Stimulated activated CD8-positive, alpha-beta memory T cell treated with anti-CD3 and anti-CD28 coated beads, Interleukin-12 subunit alpha, Interleukin-12 subunit beta, amount 100 ng/mL, for 4 hours (primary cell): ENCODE data around the gene CTNNA2.

Source experiments
- DNase-seq: peaks from one replicate; pipeline ENCODE4 v3.0.0-alpha.2; 2020; ENCODE audit warnings: low read depth

Gene CTNNA2

GRCh38 chr2:79789811-79790210 is 277.0 kb downstream of the CTNNA2 start:
- no peak for DNase-seq

- DNase-seq = no peak
Observed at GRCh38 chr2:79792090-79792489, 279.2 kb downstream of the CTNNA2 start.

GRCh38 chr2:79793006-79793405 is 280.2 kb downstream of the CTNNA2 start:
- DNase-seq = no peak

GRCh38 chr2:79796641-79797040 is 283.8 kb downstream of the CTNNA2 start:
- DNase-seq = no peak

GRCh38 chr2:79798776-79799175 is 285.9 kb downstream of the CTNNA2 start:
- no peak for DNase-seq

GRCh38 chr2:79799729-79800128 is 286.9 kb downstream of the CTNNA2 start:
- DNase-seq = no peak

GRCh38 chr2:79801082-79801481 is 288.2 kb downstream of the CTNNA2 start:
- DNase-seq = no peak

GRCh38 chr2:79817288-79817687 is 304.4 kb downstream of the CTNNA2 start:
- DNase-seq = no peak

- no peak for DNase-seq
Observed at GRCh38 chr2:79820281-79820680, 307.4 kb downstream of the CTNNA2 start.

GRCh38 chr2:79822136-79822535 is 309.3 kb downstream of the CTNNA2 start:
- no peak for DNase-seq

GRCh38 chr2:79824086-79824786 is 311.4 kb downstream of the CTNNA2 start:
- no peak for DNase-seq

- DNase-seq = no peak
Observed at GRCh38 chr2:79827881-79828280, 315.0 kb downstream of the CTNNA2 start.

GRCh38 chr2:79830501-79830900 is 317.6 kb downstream of the CTNNA2 start:
- no peak for DNase-seq

GRCh38 chr2:79831961-79832360 is 319.1 kb downstream of the CTNNA2 start:
- DNase-seq = no peak

- DNase-seq = no peak
Observed at GRCh38 chr2:79832511-79833234, 319.8 kb downstream of the CTNNA2 start.

- no peak for DNase-seq
Observed at GRCh38 chr2:79833235-79833878, 320.5 kb downstream of the CTNNA2 start.

GRCh38 chr2:79835911-79836310 is 323.1 kb downstream of the CTNNA2 start:
- DNase-seq = no peak

GRCh38 chr2:79844011-79844410 is 331.2 kb downstream of the CTNNA2 start:
- DNase-seq = no peak

- no peak for DNase-seq
Observed at GRCh38 chr2:79846878-79847277, 334.0 kb downstream of the CTNNA2 start.

- no peak for DNase-seq
Observed at GRCh38 chr2:79849241-79849640, 336.4 kb downstream of the CTNNA2 start.

GRCh38 chr2:79849949-79850348 is 337.1 kb downstream of the CTNNA2 start:
- DNase-seq = no peak

GRCh38 chr2:79850912-79851311 is 338.1 kb downstream of the CTNNA2 start:
- no peak for DNase-seq
